Anterior cingulate cortex (tissue), 58 donors: ENCODE measurements around the gene CRYBG1.
A peak's percentile ranks its signal among the peaks of the same experiment; 100 is the strongest.

Experiments used
- DNase-seq, 58 donors: peaks; one replicate each; lab custom pipeline; 2025; lab: John Stamatoyannopoulos, UW

The CRYBG1 gene

GRCh38 chr6:106417572-106418147, 57.1 kb downstream of the CRYBG1 start:
- DNase-seq = no peak

DNA sequence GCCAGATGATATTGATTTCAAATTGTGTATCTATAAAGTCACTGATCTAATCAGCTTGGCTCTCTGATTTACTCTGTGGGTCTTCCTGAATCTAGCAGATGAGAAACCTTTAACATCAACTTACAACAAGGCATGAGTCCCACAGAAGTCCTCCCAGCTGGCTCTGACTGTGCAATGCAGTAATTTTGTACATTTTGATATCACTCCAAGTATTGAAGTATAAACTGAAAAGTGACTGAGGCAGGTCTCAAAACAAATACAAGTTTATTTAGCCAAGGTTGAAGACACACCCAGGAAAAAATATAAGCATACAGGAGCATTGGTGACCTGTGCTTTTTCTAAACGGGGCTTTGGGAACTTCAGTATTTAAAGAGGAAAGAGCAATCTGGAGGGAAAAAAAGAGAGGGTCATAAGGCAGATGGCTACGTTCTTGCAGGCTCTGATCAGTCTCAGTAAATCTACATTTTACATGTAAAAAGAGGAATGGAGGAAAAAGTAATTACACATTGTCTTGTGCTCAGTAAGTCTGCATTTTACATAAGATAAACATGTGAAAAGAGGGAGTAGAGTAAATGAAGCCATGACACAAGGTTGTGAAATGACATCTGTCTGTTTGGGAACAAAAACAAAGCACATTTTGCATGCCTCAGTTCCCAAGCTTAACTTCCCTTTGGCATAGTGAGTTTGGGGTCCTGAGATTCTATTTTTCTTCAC, 59.5 kb downstream of the CRYBG1 start:
- no peak for DNase-seq

DNA sequence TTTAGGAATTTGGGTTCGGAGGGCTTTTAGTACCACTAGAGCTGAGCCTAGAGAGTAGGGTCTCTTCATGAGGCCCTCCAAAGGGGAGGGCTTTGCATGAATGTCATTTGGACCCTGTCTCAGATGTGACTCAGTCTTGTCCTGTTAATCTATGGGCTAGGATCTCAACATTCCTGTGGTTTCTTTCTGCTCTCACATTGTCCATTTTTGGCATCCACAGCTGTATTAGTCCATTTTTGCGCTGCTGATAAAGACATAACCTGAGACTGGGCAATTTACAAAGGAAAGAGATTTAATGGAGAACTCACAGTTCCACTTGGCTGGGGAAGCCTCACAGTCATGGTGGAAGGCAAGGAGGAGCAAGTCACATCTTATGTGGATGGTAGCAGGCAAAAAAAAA, 61.0 kb downstream of the CRYBG1 start:
- DNase-seq = no peak

DNA sequence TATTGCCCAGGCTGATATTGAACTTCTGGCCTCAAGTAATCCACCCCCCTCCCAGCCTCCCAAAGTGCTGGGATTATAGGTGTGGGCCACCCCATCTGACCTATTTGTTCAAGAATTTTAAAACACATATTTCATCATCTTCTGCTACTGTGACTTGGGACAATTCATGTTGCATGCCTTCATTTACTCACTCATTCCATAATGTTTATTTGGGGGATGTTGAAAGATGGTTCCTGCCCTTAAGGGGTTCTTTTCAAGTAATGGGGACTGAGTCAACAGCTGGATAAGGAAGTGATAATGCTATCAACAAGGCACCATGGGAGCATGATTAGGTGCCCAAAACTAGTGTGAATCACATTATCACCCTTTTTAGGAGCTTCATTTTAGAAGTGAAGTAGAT, 62.0 kb downstream of the CRYBG1 start:
- no peak for DNase-seq

GRCh38 chr6:106425382-106425781, 64.9 kb downstream of the CRYBG1 start:
- DNase-seq = no peak

DNA sequence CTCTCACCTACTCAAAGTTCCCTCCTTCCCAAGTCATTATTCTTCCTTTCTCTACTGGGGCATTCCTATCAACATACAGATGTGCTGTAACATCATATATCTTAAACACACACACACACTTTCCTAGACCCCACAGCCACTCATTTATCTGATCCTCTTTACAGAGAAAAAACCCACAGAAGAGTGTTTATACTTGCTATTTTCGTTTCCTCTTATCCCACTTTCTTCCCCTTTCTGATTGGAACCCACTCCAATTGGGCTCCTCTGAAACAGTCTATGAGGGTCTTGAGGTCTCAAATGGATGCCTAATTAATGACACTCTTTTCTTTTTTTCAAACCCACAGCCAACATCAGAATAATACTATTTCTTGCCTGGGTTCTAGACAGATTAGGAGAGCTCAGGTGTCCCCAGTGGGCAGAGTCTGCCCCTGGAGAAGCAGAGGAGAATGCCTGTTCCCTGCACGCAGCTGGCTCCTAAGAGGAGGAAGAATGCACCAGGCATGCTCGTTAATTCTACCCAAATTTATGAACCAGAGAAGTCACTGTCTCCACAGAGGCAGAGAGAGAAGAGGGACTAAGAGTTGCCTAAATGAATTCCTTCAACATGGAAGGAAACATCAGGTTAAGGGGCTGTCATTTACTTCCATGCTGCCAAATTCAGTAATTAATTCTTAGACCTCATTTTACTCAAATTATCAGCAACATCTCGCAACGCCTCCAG, 65.9 kb downstream of the CRYBG1 start:
- DNase-seq = peak in 1 of 58 donors; percentile 3

DNA sequence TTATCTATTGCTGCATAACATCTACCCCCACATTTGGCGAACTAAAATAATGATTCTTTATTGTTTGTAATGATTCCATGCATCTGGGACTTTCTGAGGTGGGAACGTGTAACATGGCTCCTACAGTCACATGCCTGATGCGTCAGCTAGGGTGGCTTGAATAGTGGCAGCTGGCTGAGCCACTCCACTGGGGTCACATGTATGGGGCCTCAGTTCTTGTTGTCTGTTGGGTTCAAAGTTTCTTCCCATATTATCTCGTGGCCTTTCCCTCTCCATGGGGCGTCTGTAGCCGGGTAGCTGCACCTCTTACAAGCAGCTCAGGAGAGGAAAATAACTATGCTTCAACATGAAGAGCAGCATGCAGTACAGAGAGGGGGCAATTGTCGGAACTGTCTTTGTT, 69.9 kb downstream of the CRYBG1 start:
- no peak for DNase-seq

DNA sequence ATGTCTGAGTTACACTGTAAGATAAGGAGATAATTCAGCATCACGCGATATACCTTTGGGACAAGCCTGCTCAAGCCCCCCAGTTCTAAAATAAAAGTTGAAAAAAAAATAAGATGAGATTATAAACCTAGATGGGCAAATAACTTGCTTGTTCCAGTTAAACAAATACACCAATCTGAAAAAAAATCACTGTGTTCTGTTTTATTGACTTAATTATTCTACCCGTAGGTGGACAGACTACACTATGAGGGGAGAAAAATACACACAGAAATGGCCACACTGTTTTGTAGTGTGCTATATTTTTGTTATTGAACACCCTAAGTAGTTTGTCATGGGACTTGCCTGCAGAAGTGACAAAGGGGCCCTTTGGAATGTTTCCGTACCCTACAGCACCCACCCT, 70.9 kb downstream of the CRYBG1 start:
- no peak for DNase-seq

DNA sequence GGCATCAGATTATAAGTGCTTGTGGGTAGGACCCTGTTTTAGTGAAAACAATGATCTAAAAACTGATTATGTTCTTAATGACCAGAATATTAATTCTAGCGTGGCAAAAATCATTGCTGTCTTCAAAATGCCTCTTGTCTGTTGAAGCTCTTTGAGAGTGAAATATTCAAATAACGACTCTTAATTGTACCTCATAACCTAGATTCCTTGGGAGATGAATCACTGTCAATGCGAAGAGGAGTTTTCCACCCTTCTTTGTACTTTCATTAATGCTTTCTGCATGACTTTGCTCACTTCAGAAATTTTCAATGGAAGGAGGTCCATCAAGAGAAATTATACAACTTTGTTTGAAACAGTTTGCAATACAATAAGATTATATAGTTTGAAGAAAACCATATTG, 71.5 kb downstream of the CRYBG1 start:
- no peak for DNase-seq

DNA sequence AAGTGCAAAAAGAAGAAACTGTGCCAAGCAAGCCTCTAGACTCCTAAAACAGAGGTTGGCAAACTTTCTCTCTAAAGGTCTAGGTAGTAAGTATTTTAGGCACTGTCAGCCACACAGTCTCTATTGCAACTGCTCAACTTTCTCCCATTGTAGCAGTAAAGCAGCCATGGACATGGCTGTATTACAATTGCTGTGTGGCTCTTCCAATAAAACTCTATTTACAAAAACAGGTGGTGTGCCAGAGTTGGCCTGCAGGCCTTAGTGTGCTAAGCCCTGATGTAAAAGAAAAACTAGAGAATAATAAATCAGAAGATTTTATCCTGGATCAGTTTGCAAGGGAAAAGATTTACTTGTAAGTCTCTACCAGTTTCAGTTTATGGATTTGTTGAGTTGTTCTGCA, 74.0 kb downstream of the CRYBG1 start:
- DNase-seq = no peak

DNA sequence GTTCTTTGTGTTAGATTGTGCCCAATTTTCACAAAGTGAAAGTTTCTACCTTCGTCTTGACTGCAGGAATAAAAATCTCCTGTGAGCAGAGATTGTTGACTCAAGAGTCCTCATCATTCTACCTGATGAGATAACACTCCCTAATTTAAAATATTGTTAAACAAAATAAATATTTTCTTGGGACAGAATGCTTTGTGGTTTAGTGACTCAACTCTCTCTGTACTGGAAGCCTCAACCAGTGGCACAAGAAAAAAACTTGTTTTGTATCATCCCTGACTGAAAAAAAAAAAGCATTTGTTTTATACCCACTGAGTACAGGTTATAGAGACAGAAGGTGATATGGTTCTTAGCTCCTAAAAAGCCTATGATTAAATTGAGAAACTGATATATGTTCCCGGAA, 78.9 kb downstream of the CRYBG1 start:
- no peak for DNase-seq

DNA sequence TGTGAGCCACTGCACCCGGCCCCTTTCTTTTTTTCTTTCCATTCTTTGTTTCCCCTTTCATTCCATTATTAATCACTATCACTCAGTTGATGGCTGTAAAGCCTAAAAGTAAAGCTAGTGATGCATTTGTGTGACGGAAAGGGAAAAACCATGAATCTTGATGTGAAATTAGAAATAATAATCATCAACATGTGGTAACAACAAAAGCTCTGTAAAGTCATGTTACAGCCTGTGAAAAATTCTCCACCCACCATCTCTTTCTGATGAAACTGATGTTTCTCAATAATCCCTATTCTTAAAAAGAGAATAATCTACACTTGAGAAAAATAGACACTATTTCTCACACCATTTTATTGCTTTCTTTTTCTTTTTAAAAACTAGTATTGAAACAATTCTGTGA, 80.0 kb downstream of the CRYBG1 start:
- DNase-seq = no peak

DNA sequence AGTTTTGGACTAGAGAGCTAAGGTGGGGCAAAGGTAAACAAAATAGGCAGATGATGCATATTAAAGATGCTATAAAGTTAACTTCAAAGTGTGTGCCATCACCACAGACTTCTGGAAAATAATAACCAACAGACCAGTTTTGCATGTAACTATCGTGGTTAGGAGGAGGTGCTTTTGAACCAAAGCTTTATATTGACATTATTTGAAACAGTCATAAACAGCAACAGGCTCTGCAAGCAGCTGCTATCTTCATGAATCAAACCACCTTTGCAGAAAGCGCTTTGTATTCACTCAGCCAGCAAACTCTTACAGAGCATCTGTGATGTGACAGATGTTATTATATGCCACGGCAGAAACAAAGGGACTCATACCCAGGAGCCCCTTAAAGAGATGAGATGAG, 81.9 kb downstream of the CRYBG1 start:
- DNase-seq = no peak

- DNase-seq = peak in 3 of 58 donors; percentile 10 to 55 (median 29)
Observed at GRCh38 chr6:106444777-106445507, 84.4 kb downstream of the CRYBG1 start.

DNA sequence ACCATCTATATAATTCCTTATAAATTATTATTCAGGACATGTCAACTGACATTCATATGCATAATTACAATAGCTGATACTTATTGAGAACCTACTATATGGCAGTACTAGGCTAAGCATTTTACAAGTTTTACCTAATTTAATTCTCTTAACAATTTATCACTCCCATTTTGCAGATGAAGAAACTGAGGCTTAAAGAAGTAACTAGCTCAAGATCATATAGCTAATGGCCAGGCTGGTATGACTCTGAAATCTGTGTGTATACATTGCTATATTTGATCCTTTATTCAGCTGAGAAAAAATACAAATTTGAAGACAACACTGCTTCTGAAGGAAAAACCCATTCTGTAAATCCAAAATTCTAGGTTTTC, 85.0 kb downstream of the CRYBG1 start:
- no peak for DNase-seq

DNA sequence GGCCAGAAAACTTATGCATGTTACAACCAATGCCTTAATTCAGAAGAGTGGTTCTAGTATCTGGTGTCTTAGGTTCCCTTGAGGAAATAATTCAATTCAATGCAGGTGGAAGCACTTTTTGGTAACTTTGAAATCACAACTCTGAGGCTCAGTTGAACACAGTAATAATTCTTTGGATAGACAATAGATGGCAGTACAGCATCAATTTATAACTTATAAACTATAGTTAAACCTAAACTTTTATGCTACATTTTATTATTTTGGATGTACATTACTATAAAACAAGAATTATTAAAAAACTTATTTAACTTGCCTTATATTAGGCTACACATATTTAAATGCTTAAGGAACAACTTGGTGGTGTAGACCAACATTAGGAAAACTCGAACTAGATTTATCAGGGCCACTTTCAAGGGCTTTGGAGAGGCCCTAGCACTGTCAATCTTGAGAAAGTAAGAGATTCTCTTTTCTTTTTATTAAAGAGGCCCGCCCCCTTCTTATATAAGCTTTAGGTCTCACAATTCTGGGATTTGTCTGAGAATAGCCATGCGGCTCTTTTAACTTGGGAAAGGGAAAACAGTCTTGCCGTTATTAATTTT, 85.9 kb downstream of the CRYBG1 start:
- no peak for DNase-seq

- no peak for DNase-seq
Observed at GRCh38 chr6:106446983-106447382, 86.5 kb downstream of the CRYBG1 start.

DNA sequence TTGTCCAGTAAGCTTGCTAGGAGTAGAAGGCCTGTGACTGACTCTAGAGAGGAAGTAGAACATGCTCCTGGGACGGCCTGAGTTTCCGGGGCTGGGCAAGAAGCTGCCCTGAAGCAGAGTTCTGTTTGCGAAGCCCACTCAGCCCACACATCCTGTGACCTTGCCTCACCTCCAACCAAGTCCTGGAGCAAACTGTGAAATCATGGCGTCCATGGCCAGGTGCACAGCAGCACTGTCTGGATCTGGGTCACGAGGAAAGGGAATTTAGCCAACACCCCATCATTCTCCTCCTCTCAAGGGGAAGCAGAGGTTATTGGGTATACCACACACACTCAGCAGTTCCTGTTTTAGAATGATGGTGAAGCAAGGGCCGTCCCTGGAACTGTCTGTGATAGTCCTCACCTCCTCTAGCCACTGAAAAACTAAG, 87.5 kb downstream of the CRYBG1 start:
- DNase-seq = peak in 11 of 58 donors; percentile 1 to 15 (median 5)

DNA sequence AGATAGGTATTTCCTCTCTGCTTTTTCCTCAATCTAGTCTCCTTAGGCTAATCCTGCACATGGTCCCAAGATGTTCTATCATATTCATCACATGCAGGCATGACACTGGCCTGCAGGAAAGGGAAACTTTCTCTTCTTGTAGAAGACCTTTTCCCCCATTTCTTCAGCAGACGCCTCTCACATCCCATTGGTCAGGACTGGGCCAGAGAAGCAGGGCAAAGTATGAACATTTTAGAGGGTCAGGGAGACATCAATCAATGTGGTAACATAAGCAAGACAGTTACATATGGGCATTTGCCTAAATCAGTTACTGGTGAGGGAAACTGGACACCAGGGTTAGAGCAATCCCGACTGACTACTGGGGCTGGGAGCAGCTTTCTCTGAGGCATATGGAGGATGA, 90.1 kb downstream of the CRYBG1 start:
- no peak for DNase-seq

GRCh38 chr6:106451439-106451838, 90.9 kb downstream of the CRYBG1 start:
- no peak for DNase-seq

GRCh38 chr6:106452628-106453027, 92.1 kb downstream of the CRYBG1 start:
- DNase-seq = no peak
